HepG2 (cell line): Measurements from ENCODE around the gene PLD2. TPM values are rescaled to one million over a fixed set of nuclear protein-coding genes. Genes with fewer than 3 reads are reported as not detected.

ENCODE experiments used
- ATRX ChIP-seq: sonication (generic); formaldehyde crosslinking; IDR thresholded peaks from 2 replicates; pipeline ENCODE4 v1.4.0; 2020; ENCODE audit warnings: missing genetic modification reagents, borderline replicate concordance
- HNRNPL ChIP-seq: fragments of 200-400 bp; formaldehyde crosslinking; IDR thresholded peaks from 2 replicates; pipeline ENCODE4 v1.6.1; 2017; ENCODE audit warnings: mild to moderate bottlenecking, low read depth, low read length
- MTA1 ChIP-seq: sonication (generic); formaldehyde crosslinking; IDR thresholded peaks from 2 replicates; pipeline ENCODE4 v1.4.0; 2020; ENCODE audit warnings: missing genetic modification reagents, mild to moderate bottlenecking, borderline replicate concordance
- STAG1 ChIP-seq: sonication (generic); formaldehyde crosslinking; IDR thresholded peaks from 2 replicates; pipeline ENCODE4 v1.4.0; 2020; ENCODE audit warnings: missing genetic modification reagents
- ZBTB3 ChIP-seq: sonication (generic); formaldehyde crosslinking; IDR thresholded peaks from 2 replicates; pipeline ENCODE4 v1.4.0; 2020; ENCODE audit warnings: low read depth, mild to moderate bottlenecking, moderate library complexity, missing genetic modification reagents, borderline replicate concordance
- ZBTB38 ChIP-seq: sonication (generic); formaldehyde crosslinking; IDR thresholded peaks from 2 replicates; pipeline ENCODE4 v1.5.1; 2020; ENCODE audit warnings: mild to moderate bottlenecking, missing genetic modification reagents
- ZFP62 ChIP-seq: sonication (generic); formaldehyde crosslinking; IDR thresholded peaks from 2 replicates; pipeline ENCODE4 v1.4.0; 2020; ENCODE audit warnings: missing genetic modification reagents
- ZNF101 ChIP-seq: sonication (generic); formaldehyde crosslinking; IDR thresholded peaks from 2 replicates; pipeline ENCODE4 v1.4.0; 2020; ENCODE audit warnings: mild to moderate bottlenecking, low read depth, missing genetic modification reagents, borderline replicate concordance
- ZNF20 ChIP-seq: sonication (generic); formaldehyde crosslinking; IDR thresholded peaks from 2 replicates; pipeline ENCODE4 v1.4.0; 2020; ENCODE audit warnings: mild to moderate bottlenecking, moderate library complexity, missing genetic modification reagents
- ZNF205 ChIP-seq: IDR thresholded peaks from 2 replicates; pipeline ENCODE4 v1.6.1; 2018; ENCODE audit warnings: missing biosample characterization, missing genetic modification reagents
- ZNF430 ChIP-seq: sonication (generic); formaldehyde crosslinking; IDR thresholded peaks from 2 replicates; pipeline ENCODE4 v1.9.0; 2021; ENCODE audit warnings: mild to moderate bottlenecking, missing genetic modification reagents
- ZNF564 ChIP-seq: sonication (generic); formaldehyde crosslinking; IDR thresholded peaks from 2 replicates; pipeline ENCODE4 v1.8.1; 2023; ENCODE audit warnings: mild to moderate bottlenecking, missing genetic modification reagents
- ZNF570 ChIP-seq: sonication (generic); formaldehyde crosslinking; IDR thresholded peaks from 2 replicates; pipeline ENCODE4 v1.4.0; 2020; ENCODE audit warnings: mild to moderate bottlenecking, missing genetic modification reagents, borderline replicate concordance
- ZNF776 ChIP-seq: sonication (generic); formaldehyde crosslinking; IDR thresholded peaks from 2 replicates; pipeline ENCODE4 v1.4.0; 2020; ENCODE audit warnings: mild to moderate bottlenecking, missing genetic modification reagents
- ZNF839 ChIP-seq: sonication (generic); formaldehyde crosslinking; IDR thresholded peaks from 2 replicates; pipeline ENCODE4 v1.4.0; 2020; ENCODE audit warnings: missing genetic modification reagents, mild to moderate bottlenecking, borderline replicate concordance
- ZSCAN9 ChIP-seq: IDR thresholded peaks from 2 replicates; pipeline ENCODE4 v1.6.1; 2016; ENCODE audit warnings: borderline replicate concordance
- polyA plus RNA-seq, 8 experiments: library from polyadenylated mRNA; depleted of rRNA in 3 of 8; stranded (reverse) in 7 of 8; unstranded in 1 of 8; fragments of >200 nt; fragmentation: Illumina TruSeq in 4 of 8; extraction: Trizol in 4 of 8; gene quantifications; 2 replicates each; pipeline versions ENCODE4 v1.2.1 to v1.2.3, GENCODE V29; 2011 to 2016; ENCODE audit warnings: low read depth in 4 of 8, missing spikeins in 1 of 8, mixed read lengths in 1 of 8; ENCODE audit not compliant: insufficient read depth in 1 of 8
- total RNA-seq, 5 experiments: library from RNA; depleted of rRNA; stranded (reverse); fragments of >200 nt; fragmentation: Illumina TruSeq; extraction: Trizol; gene quantifications; 2 replicates each; pipeline ENCODE4 v1.2.3, GENCODE V29; 2016; ENCODE audit warnings: low read depth in 1 of 5
- TF ChIP-seq, protein P1 (sequence below): sonication (generic); formaldehyde crosslinking; IDR thresholded peaks from 2 replicates; pipeline ENCODE4 v1.4.0; 2020; ENCODE audit warnings: missing genetic modification reagents, mild to moderate bottlenecking, borderline replicate concordance
- TF ChIP-seq, protein P2 (sequence below): sonication (generic); formaldehyde crosslinking; IDR thresholded peaks from 2 replicates; pipeline ENCODE4 v1.5.0; 2020; ENCODE audit warnings: mild to moderate bottlenecking, missing genetic modification reagents, moderate library complexity
- TF ChIP-seq, protein P3 (sequence below): sonication (generic); formaldehyde crosslinking; IDR thresholded peaks from 2 replicates; pipeline ENCODE4 v1.4.0; 2020; ENCODE audit warnings: low read depth, missing genetic modification reagents
- TF ChIP-seq, protein P4 (sequence below): sonication (generic); formaldehyde crosslinking; IDR thresholded peaks from 2 replicates; pipeline ENCODE4 v1.9.0; 2021; ENCODE audit warnings: missing genetic modification reagents, mild to moderate bottlenecking, borderline replicate concordance

PLD2 gene
- total and polyA plus RNA-seq, 2 of the 13 experiments (the other 11 are each of a cell fraction or from before 2014, with no cell fraction given), result 13.4 to 29.7 TPM

GRCh38 chr17:4771519-4772234, 35.3 kb upstream of the PLD2 start, which contains the start of gene TM4SF5 (continued):
- no peak for TF ChIP-seq ATRX (CRISPR knock-in tag)
- TF ChIP-seq, protein P1, sequence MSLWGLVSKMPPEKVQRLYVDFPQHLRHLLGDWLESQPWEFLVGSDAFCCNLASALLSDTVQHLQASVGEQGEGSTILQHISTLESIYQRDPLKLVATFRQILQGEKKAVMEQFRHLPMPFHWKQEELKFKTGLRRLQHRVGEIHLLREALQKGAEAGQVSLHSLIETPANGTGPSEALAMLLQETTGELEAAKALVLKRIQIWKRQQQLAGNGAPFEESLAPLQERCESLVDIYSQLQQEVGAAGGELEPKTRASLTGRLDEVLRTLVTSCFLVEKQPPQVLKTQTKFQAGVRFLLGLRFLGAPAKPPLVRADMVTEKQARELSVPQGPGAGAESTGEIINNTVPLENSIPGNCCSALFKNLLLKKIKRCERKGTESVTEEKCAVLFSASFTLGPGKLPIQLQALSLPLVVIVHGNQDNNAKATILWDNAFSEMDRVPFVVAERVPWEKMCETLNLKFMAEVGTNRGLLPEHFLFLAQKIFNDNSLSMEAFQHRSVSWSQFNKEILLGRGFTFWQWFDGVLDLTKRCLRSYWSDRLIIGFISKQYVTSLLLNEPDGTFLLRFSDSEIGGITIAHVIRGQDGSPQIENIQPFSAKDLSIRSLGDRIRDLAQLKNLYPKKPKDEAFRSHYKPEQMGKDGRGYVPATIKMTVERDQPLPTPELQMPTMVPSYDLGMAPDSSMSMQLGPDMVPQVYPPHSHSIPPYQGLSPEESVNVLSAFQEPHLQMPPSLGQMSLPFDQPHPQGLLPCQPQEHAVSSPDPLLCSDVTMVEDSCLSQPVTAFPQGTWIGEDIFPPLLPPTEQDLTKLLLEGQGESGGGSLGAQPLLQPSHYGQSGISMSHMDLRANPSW, result peak; percentile 71; the same call in 1 of the 2 replicates
- no peak for TF ChIP-seq ZBTB3 (CRISPR knock-in tag)
- no peak for TF ChIP-seq ZNF101 (CRISPR knock-in tag)
- TF ChIP-seq ZNF20 (CRISPR knock-in tag), result no peak
- no peak; the same call in none of the 2 replicates for TF ChIP-seq ZBTB38 (CRISPR knock-in tag)
- TF ChIP-seq, protein P2, sequence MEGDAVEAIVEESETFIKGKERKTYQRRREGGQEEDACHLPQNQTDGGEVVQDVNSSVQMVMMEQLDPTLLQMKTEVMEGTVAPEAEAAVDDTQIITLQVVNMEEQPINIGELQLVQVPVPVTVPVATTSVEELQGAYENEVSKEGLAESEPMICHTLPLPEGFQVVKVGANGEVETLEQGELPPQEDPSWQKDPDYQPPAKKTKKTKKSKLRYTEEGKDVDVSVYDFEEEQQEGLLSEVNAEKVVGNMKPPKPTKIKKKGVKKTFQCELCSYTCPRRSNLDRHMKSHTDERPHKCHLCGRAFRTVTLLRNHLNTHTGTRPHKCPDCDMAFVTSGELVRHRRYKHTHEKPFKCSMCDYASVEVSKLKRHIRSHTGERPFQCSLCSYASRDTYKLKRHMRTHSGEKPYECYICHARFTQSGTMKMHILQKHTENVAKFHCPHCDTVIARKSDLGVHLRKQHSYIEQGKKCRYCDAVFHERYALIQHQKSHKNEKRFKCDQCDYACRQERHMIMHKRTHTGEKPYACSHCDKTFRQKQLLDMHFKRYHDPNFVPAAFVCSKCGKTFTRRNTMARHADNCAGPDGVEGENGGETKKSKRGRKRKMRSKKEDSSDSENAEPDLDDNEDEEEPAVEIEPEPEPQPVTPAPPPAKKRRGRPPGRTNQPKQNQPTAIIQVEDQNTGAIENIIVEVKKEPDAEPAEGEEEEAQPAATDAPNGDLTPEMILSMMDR, result peak; percentile 41
- peak; percentile 25; the same call in 1 of the 2 replicates for TF ChIP-seq STAG1
- TF ChIP-seq ZSCAN9 (CRISPR knock-in tag), result 0 out of 2 replicates have a peak, but pooled peaks have one; percentile 57
- TF ChIP-seq ZNF564 (CRISPR knock-in tag), result 0 out of 2 replicates have a peak, but pooled peaks have one; percentile 42
- peak; percentile 93 for TF ChIP-seq ZNF430 (CRISPR knock-in tag)
- no peak for TF ChIP-seq ZFP62
- TF ChIP-seq HNRNPL, result peak; percentile 88
- TF ChIP-seq MTA1 (CRISPR knock-in tag), result peak; percentile 85; the same call in 1 of the 2 replicates
- TF ChIP-seq ZNF570, result no peak
- TF ChIP-seq ZNF205 (CRISPR knock-in tag), result 0 out of 2 replicates have a peak, but pooled peaks have one; percentile 26
- TF ChIP-seq ZNF839 (CRISPR knock-in tag), result no peak
- TF ChIP-seq, protein P3, sequence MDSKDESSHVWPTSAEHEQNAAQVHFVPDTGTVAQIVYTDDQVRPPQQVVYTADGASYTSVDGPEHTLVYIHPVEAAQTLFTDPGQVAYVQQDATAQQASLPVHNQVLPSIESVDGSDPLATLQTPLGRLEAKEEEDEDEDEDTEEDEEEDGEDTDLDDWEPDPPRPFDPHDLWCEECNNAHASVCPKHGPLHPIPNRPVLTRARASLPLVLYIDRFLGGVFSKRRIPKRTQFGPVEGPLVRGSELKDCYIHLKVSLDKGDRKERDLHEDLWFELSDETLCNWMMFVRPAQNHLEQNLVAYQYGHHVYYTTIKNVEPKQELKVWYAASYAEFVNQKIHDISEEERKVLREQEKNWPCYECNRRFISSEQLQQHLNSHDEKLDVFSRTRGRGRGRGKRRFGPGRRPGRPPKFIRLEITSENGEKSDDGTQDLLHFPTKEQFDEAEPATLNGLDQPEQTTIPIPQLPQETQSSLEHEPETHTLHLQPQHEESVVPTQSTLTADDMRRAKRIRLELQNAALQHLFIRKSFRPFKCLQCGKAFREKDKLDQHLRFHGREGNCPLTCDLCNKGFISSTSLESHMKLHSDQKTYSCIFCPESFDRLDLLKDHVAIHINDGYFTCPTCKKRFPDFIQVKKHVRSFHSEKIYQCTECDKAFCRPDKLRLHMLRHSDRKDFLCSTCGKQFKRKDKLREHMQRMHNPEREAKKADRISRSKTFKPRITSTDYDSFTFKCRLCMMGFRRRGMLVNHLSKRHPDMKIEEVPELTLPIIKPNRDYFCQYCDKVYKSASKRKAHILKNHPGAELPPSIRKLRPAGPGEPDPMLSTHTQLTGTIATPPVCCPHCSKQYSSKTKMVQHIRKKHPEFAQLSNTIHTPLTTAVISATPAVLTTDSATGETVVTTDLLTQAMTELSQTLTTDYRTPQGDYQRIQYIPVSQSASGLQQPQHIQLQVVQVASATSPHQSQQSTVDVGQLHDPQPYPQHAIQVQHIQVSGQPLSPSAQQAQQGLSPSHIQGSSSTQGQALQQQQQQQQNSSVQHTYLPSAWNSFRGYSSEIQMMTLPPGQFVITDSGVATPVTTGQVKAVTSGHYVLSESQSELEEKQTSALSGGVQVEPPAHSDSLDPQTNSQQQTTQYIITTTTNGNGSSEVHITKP (CRISPR knock-in tag), result 0 out of 2 replicates have a peak, but pooled peaks have one; percentile 50
- 0 out of 2 replicates have a peak, but pooled peaks have one; percentile 40 for TF ChIP-seq ZNF776 (CRISPR knock-in tag)
- TF ChIP-seq, protein P4, sequence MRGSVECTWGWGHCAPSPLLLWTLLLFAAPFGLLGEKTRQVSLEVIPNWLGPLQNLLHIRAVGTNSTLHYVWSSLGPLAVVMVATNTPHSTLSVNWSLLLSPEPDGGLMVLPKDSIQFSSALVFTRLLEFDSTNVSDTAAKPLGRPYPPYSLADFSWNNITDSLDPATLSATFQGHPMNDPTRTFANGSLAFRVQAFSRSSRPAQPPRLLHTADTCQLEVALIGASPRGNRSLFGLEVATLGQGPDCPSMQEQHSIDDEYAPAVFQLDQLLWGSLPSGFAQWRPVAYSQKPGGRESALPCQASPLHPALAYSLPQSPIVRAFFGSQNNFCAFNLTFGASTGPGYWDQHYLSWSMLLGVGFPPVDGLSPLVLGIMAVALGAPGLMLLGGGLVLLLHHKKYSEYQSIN (CRISPR knock-in tag), result no peak
